Subcutaneous abdominal adipose tissue (tissue), 5 donors: ENCODE data around the gene OTOL1.

Source experiments
- H3K27ac ChIP-seq: one replicate; pipeline ENCODE4 v1.7.0; 2013; ENCODE audit warnings: low read depth, mild to moderate bottlenecking, inconsistent platforms, low read length, moderate library complexity
- H3K27me3 ChIP-seq, 5 donors: one replicate each; pipeline ENCODE4 v1.7.0; 2013; ENCODE audit warnings: low read length in 5 of 5, inconsistent platforms in 1 of 5; ENCODE audit not compliant: control insufficient read depth in 5 of 5, insufficient read depth in 4 of 5
- H3K36me3 ChIP-seq, 5 donors: one replicate each; pipeline ENCODE4 v1.7.0; 2013; ENCODE audit warnings: low read length in 5 of 5; ENCODE audit not compliant: control insufficient read depth in 5 of 5, insufficient read depth in 5 of 5
- H3K4me1 ChIP-seq, 5 donors: one replicate each; pipeline ENCODE4 v1.7.0; 2013; ENCODE audit warnings: low read length in 5 of 5, mild to moderate bottlenecking in 3 of 5, moderate library complexity in 1 of 5; ENCODE audit not compliant: control insufficient read depth in 5 of 5, insufficient read depth in 5 of 5
- H3K4me3 ChIP-seq, 5 donors: one replicate each; pipeline ENCODE4 v1.7.0; 2013; ENCODE audit warnings: low read length in 5 of 5, low read depth in 1 of 5
- H3K9ac ChIP-seq, 5 donors: one replicate each; pipeline ENCODE4 v1.7.0; 2013; ENCODE audit warnings: low read length in 5 of 5, mild to moderate bottlenecking in 4 of 5, moderate library complexity in 3 of 5
- H3K9me3 ChIP-seq, 5 donors: one replicate each; pipeline ENCODE4 v1.7.0; 2013; ENCODE audit warnings: low read length in 5 of 5; ENCODE audit not compliant: control insufficient read depth in 5 of 5
- donor health status: healthy.
- donor health status: healthy.
- donor health status: healthy.
- donor health status: healthy.
- donor health status: healthy.

Gene OTOL1

DNA sequence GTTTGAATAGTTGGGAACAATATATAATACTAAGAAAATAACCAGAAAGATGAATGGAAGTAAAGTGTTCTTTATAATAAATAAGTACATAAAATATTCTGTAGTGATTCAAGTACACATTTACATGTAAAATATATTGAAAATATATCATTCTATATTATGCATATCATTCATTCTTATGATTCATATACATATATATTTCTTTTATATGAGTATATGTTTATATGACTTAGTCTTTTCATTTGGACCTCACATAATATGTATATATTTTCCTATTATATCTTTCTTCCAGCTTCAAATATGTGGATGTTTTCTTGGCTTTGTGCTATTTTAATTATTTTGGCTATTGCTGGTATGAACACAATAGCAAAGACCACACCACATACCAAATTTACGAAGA lies at the start of gene OTOL1:
Gene OTOL1 (plus strand): TSS at position 301 of the 400 bp plus-strand sequence. CDS start 0 bp downstream, at position 301.
- Histone ChIP-seq H3K4me3 (no peak within 1 kb of the TSS), H3K27ac (no peak within 1 kb of the TSS), H3K9me3 (peaks cover 0 to 12% (median 0%) of the 10 kb centered on the region in 5 donors), H3K4me1 (no peaks in the 10 kb centered on the region), H3K9ac (no peak within 1 kb of the TSS), H3K27me3 (no peaks in the 10 kb centered on the region), H3K36me3 (no peaks in the 10 kb centered on the region)

DNA sequence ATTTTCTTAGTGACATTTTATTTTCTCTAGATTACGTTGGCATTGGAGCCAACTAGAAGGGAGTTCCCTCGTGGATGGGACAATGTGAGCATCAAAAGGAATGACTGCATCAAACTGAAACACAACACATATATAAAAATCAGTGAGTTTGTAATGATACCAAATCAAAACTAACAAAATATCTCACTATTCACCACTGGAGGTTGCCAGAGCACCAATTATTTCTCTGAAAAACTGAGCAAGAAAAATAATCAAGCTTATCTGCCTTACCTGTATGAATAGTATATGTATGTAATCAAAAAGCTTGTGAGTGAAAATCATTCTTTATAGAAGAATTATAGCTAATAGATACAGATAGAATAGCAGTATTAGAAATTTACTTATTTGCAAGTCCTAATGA lies 46.8 kb upstream of the OTOL1 start:
- no peaks in the 10 kb centered on the region for H3K9me3 ChIP-seq
- no peak overlapping the region for H3K4me3 ChIP-seq
- no peak overlapping the region for H3K9ac ChIP-seq
- H3K36me3 ChIP-seq: no peaks in the 10 kb centered on the region
- no peaks in the 10 kb centered on the region for H3K27me3 ChIP-seq
- H3K27ac ChIP-seq: no peak overlapping the region
- no peaks in the 10 kb centered on the region for H3K4me1 ChIP-seq

- Histone ChIP-seq H3K4me1 (no peaks in the 10 kb centered on the region), H3K27ac (no peak overlapping the region), H3K9ac (no peak overlapping the region), H3K36me3 (no peaks in the 10 kb centered on the region), H3K9me3 (no peaks in the 10 kb centered on the region), H3K27me3 (no peaks in the 10 kb centered on the region), H3K4me3 (no peak overlapping the region)
These were observed 44.4 kb upstream of the OTOL1 start for GRCh38 chr3:161452179-161452578.

DNA sequence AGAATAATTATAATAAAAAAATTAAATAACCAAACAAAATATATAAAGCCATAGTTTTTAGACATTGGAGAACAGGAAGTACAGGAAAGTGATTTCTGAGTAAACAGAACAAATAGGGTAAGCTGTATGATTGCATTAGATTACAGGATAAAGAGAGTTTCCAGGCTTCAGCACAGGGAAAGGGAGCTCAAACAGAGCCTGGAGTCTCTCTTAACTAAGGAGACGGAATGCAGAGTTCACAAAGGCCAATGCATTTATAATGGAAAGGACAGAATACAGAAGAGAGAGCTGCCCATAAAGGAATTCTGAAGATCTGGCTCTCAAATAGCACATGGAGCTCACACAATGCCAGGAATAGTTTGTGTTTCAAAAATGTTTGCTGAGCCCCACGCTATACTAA lies 42.0 kb upstream of the OTOL1 start:
- Histone ChIP-seq H3K27me3 (no peaks in the 10 kb centered on the region), H3K4me3 (no peak overlapping the region), H3K9me3 (no peaks in the 10 kb centered on the region), H3K36me3 (no peaks in the 10 kb centered on the region), H3K27ac (no peak overlapping the region), H3K4me1 (no peaks in the 10 kb centered on the region), H3K9ac (no peak overlapping the region)

GRCh38 chr3:161455962-161456361 lies 40.6 kb upstream of the OTOL1 start:
- no peak overlapping the region for H3K9ac ChIP-seq
- no peaks in the 10 kb centered on the region for H3K36me3 ChIP-seq
- no peaks in the 10 kb centered on the region for H3K9me3 ChIP-seq
- no peak overlapping the region for H3K27ac ChIP-seq
- no peaks in the 10 kb centered on the region for H3K4me1 ChIP-seq
- H3K27me3 ChIP-seq: no peaks in the 10 kb centered on the region
- H3K4me3 ChIP-seq: no peak overlapping the region

DNA sequence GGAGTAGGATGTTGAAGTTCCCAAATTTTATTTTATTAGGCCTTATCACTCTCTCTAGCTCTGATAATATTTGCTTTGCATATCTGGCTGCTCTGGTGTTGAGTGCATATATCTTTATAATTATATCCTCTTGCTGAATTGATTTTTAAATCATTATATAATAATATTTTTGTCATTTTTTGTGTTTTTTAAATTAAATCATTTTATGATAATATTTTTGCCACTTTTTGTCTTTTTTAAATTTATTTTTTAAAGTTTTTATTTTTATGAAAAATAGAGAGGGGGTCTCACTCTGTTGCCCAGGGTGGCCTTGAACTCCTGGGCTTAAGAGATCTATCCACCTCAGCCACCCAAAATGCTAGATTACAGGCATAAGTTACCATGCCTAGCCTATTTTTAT lies 34.5 kb upstream of the OTOL1 start:
- Histone ChIP-seq H3K9ac (no peak overlapping the region), H3K4me3 (no peak overlapping the region), H3K27ac (no peak overlapping the region), H3K4me1 (no peaks in the 10 kb centered on the region), H3K27me3 (no peaks in the 10 kb centered on the region), H3K36me3 (no peaks in the 10 kb centered on the region), H3K9me3 (peaks cover 0 to 17% (median 3%) of the 10 kb centered on the region in 5 donors)

DNA sequence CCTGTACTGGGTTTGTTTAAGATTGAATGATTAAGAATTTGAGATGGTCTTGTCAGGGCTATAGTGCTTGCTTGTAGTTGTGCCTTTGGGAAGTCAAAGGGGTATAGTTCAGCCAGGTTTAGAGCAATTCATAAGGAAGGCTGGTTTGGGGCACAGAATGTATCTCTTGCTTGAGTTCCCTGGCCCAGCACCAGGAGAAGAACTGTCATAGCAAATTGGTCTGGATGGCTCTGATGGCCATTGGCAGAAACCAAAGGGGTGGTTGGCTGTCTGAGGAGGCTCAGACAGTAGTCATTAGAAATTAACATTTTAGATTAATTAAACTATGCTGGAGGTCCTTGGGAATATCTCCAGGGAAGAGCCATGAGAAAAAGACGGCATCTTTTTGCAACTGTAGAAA lies 25.4 kb upstream of the OTOL1 start:
- Histone ChIP-seq H3K9me3 (no peaks in the 10 kb centered on the region), H3K9ac (no peak overlapping the region), H3K27me3 (no peaks in the 10 kb centered on the region), H3K4me1 (no peaks in the 10 kb centered on the region), H3K27ac (no peak overlapping the region), H3K4me3 (no peak overlapping the region), H3K36me3 (no peaks in the 10 kb centered on the region)

GRCh38 chr3:161474139-161474538 lies 22.5 kb upstream of the OTOL1 start:
- no peak overlapping the region for H3K4me3 ChIP-seq
- H3K36me3 ChIP-seq: no peaks in the 10 kb centered on the region
- no peak overlapping the region for H3K27ac ChIP-seq
- no peak overlapping the region for H3K9ac ChIP-seq
- no peaks in the 10 kb centered on the region for H3K4me1 ChIP-seq
- H3K27me3 ChIP-seq: no peaks in the 10 kb centered on the region
- no peaks in the 10 kb centered on the region for H3K9me3 ChIP-seq

- no peak overlapping the region for H3K9ac ChIP-seq
- H3K4me1 ChIP-seq: no peaks in the 10 kb centered on the region
- H3K27me3 ChIP-seq: no peaks in the 10 kb centered on the region
- no peak overlapping the region for H3K27ac ChIP-seq
- no peaks in the 10 kb centered on the region for H3K9me3 ChIP-seq
- no peak overlapping the region for H3K4me3 ChIP-seq
- no peaks in the 10 kb centered on the region for H3K36me3 ChIP-seq
These were observed 21.9 kb upstream of the OTOL1 start for GRCh38 chr3:161474741-161475140.

DNA sequence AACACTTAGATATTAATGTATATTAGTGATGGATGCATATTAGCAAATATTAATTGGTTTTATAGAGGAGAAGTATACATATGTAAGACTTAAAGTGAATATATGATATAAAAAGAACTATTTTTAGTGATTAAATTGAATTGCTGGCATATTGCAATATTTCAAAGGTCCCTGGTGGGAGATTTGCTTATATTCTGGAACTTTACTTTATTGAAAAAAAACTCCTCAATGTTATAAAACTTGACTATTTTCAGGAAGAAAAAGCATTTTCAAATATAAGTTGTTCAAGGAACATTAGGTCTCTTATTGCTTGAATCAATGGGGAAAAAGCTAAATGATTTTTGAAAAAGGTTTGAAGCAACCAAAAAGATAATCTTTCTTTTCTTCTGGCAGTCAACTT lies 21.4 kb upstream of the OTOL1 start:
- no peaks in the 10 kb centered on the region for H3K27me3 ChIP-seq
- H3K4me3 ChIP-seq: no peak overlapping the region
- no peaks in the 10 kb centered on the region for H3K36me3 ChIP-seq
- H3K4me1 ChIP-seq: no peaks in the 10 kb centered on the region
- no peak overlapping the region for H3K27ac ChIP-seq
- H3K9ac ChIP-seq: no peak overlapping the region
- no peaks in the 10 kb centered on the region for H3K9me3 ChIP-seq

GRCh38 chr3:161475905-161476304 lies 20.7 kb upstream of the OTOL1 start:
- no peaks in the 10 kb centered on the region for H3K27me3 ChIP-seq
- no peaks in the 10 kb centered on the region for H3K9me3 ChIP-seq
- H3K4me3 ChIP-seq: no peak overlapping the region
- H3K36me3 ChIP-seq: no peaks in the 10 kb centered on the region
- H3K27ac ChIP-seq: no peak overlapping the region
- H3K4me1 ChIP-seq: no peaks in the 10 kb centered on the region
- no peak overlapping the region for H3K9ac ChIP-seq
